Activated effector memory CD4-positive, alpha-beta T cell treated with anti-CD3 and anti-CD28 coated beads, Interleukin-2, amount 50 U/mL, for 16 hours (primary cell): Measurements from ENCODE around the gene COL13A1.

Experiments used
- DNase-seq: peaks from one replicate; pipeline ENCODE4 v3.0.0-alpha.2; 2020

COL13A1 gene

GRCh38 chr10:69870591-69870990 is 68.9 kb downstream of the COL13A1 start:
- DNase-seq, result no peak

GRCh38 chr10:69871074-69871473 is 69.4 kb downstream of the COL13A1 start:
- DNase-seq, result no peak

GRCh38 chr10:69872323-69872722 is 70.6 kb downstream of the COL13A1 start:
- DNase-seq, result no peak

- DNase-seq, result no peak
Observed at GRCh38 chr10:69873135-69873639, 71.5 kb downstream of the COL13A1 start.

- DNase-seq, result no peak
Observed at GRCh38 chr10:69874449-69874848, 72.7 kb downstream of the COL13A1 start.

GRCh38 chr10:69875856-69876255 is 74.2 kb downstream of the COL13A1 start:
- no peak for DNase-seq

GRCh38 chr10:69876286-69876685 is 74.6 kb downstream of the COL13A1 start:
- no peak for DNase-seq

GRCh38 chr10:69876931-69877330 is 75.2 kb downstream of the COL13A1 start:
- DNase-seq, result no peak

- DNase-seq, result no peak
Observed at GRCh38 chr10:69878038-69878437, 76.3 kb downstream of the COL13A1 start.

- DNase-seq, result no peak
Observed at GRCh38 chr10:69878951-69879350, 77.2 kb downstream of the COL13A1 start.

- DNase-seq, result no peak
Observed at GRCh38 chr10:69879634-69880257, 78.0 kb downstream of the COL13A1 start.

GRCh38 chr10:69880301-69881081 is 78.8 kb downstream of the COL13A1 start:
- DNase-seq, result no peak

- DNase-seq, result no peak
Observed at GRCh38 chr10:69881202-69881601, 79.5 kb downstream of the COL13A1 start.

- no peak for DNase-seq
Observed at GRCh38 chr10:69883310-69884023, 81.8 kb downstream of the COL13A1 start.

GRCh38 chr10:69884024-69884367 is 82.3 kb downstream of the COL13A1 start:
- DNase-seq, result no peak

- DNase-seq, result no peak
Observed at GRCh38 chr10:69884686-69885085, 83.0 kb downstream of the COL13A1 start.

GRCh38 chr10:69885379-69886013 is 83.8 kb downstream of the COL13A1 start:
- DNase-seq, result no peak

- no peak for DNase-seq
Observed at GRCh38 chr10:69888882-69889584, 87.3 kb downstream of the COL13A1 start.

GRCh38 chr10:69890065-69890847 is 88.5 kb downstream of the COL13A1 start:
- DNase-seq, result no peak

GRCh38 chr10:69891057-69891617 is 89.4 kb downstream of the COL13A1 start:
- DNase-seq, result no peak

GRCh38 chr10:69892406-69892805 is 90.7 kb downstream of the COL13A1 start:
- no peak for DNase-seq
